Measurements from ENCODE around the gene CACNG8. TPM values are rescaled to one million over a fixed set of nuclear protein-coding genes. Genes with fewer than 3 reads are reported as not detected.

CACNG8 gene
- polyA plus RNA-seq, 1 donor (not counting 4 experiments of a cell fraction or from before 2014, with no cell fraction given), result not detected

- H3K36me3 ChIP-seq (ENCODE audit: control insufficient read depth in 2 of 2, extremely low read depth in 1 of 2, insufficient read depth in 2 of 2, low read length in 2 of 2), result no peaks in the 10 kb centered on the region
- TF ChIP-seq CTCF (optimal IDR thresholded peaks at IDR 0.05 in 1 of 3, IDR thresholded peaks at IDR 0.05 in 1 of 3, conservative IDR thresholded peaks at IDR 0.05 in 1 of 3; ENCODE audit: extremely low read depth in 1 of 3, insufficient read depth in 2 of 3, low read length in 3 of 3) (no peak), EZH2 (IDR thresholded peaks at IDR 0.05; ENCODE audit: low read length) (peak; percentile 74)
- peak overlapping the region; percentile 54 for H3K4me2 ChIP-seq (ENCODE audit: control insufficient read depth, extremely low read depth, insufficient read depth, low read depth, low read length)
- H4K20me1 ChIP-seq (ENCODE audit: control insufficient read depth, extremely low read depth, insufficient read depth, low read length), result no peaks in the 10 kb centered on the region
- FAIRE-seq (no peak), DNase-seq (ENCODE audit: low read depth, low spot score) (no peak)
- peaks cover 45% of the 10 kb centered on the region for H3K27me3 ChIP-seq (ENCODE audit: control insufficient read depth, extremely low read depth, insufficient read depth, low read length)
- H3K27ac ChIP-seq (ENCODE audit: control insufficient read depth, insufficient read depth, low read length), result no peak overlapping the region
- dilution Hi-C loops (cut with MboI; ENCODE audit: extremely low pct_ligation_motif_present, low sequenced_read_pairs), result no loop called here
- no peaks in the 10 kb centered on the region for H3K9me1 ChIP-seq (ENCODE audit: control insufficient read depth, extremely low read depth, insufficient read depth, low read length)
- peaks cover 3% of the 10 kb centered on the region for H3K9me3 ChIP-seq (ENCODE audit: control insufficient read depth, low read depth, low read length)
- no peak overlapping the region for H3K9ac ChIP-seq (ENCODE audit: control insufficient read depth, extremely low read depth, insufficient read depth, low read length)
- H3K79me2 ChIP-seq (ENCODE audit: control insufficient read depth, insufficient read depth, low read length), result no peaks in the 10 kb centered on the region
- no peak overlapping the region for H3K4me3 ChIP-seq (ENCODE audit: control insufficient read depth in 2 of 3, extremely low read depth in 1 of 3, insufficient read depth in 2 of 3, low read depth in 1 of 3, low read length in 3 of 3)
- no peaks in the 10 kb centered on the region for H3K4me1 ChIP-seq (ENCODE audit: control insufficient read depth, extremely low read depth, insufficient read depth, low read length)
- no peak overlapping the region for H2AFZ ChIP-seq (ENCODE audit: control insufficient read depth, low read length)
Measured at GRCh38 chr19:53978975-53979801, 16.5 kb downstream of the CACNG8 start.

GRCh38 chr19:53980539-53981375 is 18.0 kb downstream of the CACNG8 start:
- no peak for FAIRE-seq
- no peak overlapping the region for H3K4me2 ChIP-seq (ENCODE audit: control insufficient read depth, extremely low read depth, insufficient read depth, low read depth, low read length)
- H3K27me3 ChIP-seq (ENCODE audit: control insufficient read depth, extremely low read depth, insufficient read depth, low read length), result peaks cover 45% of the 10 kb centered on the region

More at GRCh38 chr19:53980539-53981375, 18.0 kb downstream of the CACNG8 start:
- H3K9me3 ChIP-seq (ENCODE audit: control insufficient read depth, low read depth, low read length), result peaks cover 3% of the 10 kb centered on the region
- H3K27ac ChIP-seq (ENCODE audit: control insufficient read depth, insufficient read depth, low read length), result no peak overlapping the region
- dilution Hi-C loops (cut with MboI; ENCODE audit: extremely low pct_ligation_motif_present, low sequenced_read_pairs), result no loop called here
- no peaks in the 10 kb centered on the region for H3K36me3 ChIP-seq (ENCODE audit: control insufficient read depth in 2 of 2, extremely low read depth in 1 of 2, insufficient read depth in 2 of 2, low read length in 2 of 2)
- H3K4me3 ChIP-seq (ENCODE audit: control insufficient read depth in 2 of 3, extremely low read depth in 1 of 3, insufficient read depth in 2 of 3, low read depth in 1 of 3, low read length in 3 of 3), result peak overlapping the region in 1 of 3 experiments; percentile 22
- no peaks in the 10 kb centered on the region for H3K4me1 ChIP-seq (ENCODE audit: control insufficient read depth, extremely low read depth, insufficient read depth, low read length)
- no peaks in the 10 kb centered on the region for H3K9me1 ChIP-seq (ENCODE audit: control insufficient read depth, extremely low read depth, insufficient read depth, low read length)
- DNase-seq (ENCODE audit: low read depth, low spot score), result no peak
- H2AFZ ChIP-seq (ENCODE audit: control insufficient read depth, low read length), result no peak overlapping the region
- H4K20me1 ChIP-seq (ENCODE audit: control insufficient read depth, extremely low read depth, insufficient read depth, low read length), result no peaks in the 10 kb centered on the region
- no peak for TF ChIP-seq EZH2 (IDR thresholded peaks at IDR 0.05; ENCODE audit: low read length)
- TF ChIP-seq CTCF (optimal IDR thresholded peaks at IDR 0.05 in 1 of 3, IDR thresholded peaks at IDR 0.05 in 1 of 3, conservative IDR thresholded peaks at IDR 0.05 in 1 of 3; ENCODE audit: extremely low read depth in 1 of 3, insufficient read depth in 2 of 3, low read length in 3 of 3), result no peak
- no peaks in the 10 kb centered on the region for H3K79me2 ChIP-seq (ENCODE audit: control insufficient read depth, insufficient read depth, low read length)
- H3K9ac ChIP-seq (ENCODE audit: control insufficient read depth, extremely low read depth, insufficient read depth, low read length), result no peak overlapping the region
